Mesenchymal stem cell (in vitro differentiated cells and primary cell): ENCODE results near the gene POLA2.

Experiments used
- DNase-seq: peaks from one replicate; pipeline ENCODE4 v3.0.0-alpha.2; 2013
- H2AFZ ChIP-seq: one replicate; pipeline ENCODE4 v1.6.1; 2013; ENCODE audit warnings: low read depth, mild to moderate bottlenecking, control low read depth, inconsistent platforms, low read length, moderate library complexity
- H2AK5ac ChIP-seq: 2 replicates; pipeline ENCODE4 v1.6.1; 2013; ENCODE audit warnings: low read length, moderate library complexity, mild to moderate bottlenecking, inconsistent platforms; ENCODE audit not compliant: severe bottlenecking
- H2BK120ac ChIP-seq: one replicate; pipeline ENCODE4 v1.6.1; 2013; ENCODE audit warnings: low read depth, mild to moderate bottlenecking, inconsistent platforms, low read length, moderate library complexity
- H2BK12ac ChIP-seq, 2 experiments: one replicate each; pipeline ENCODE4 v1.6.1; 2013; ENCODE audit warnings: inconsistent platforms in 2 of 2, low read length in 2 of 2, mild to moderate bottlenecking in 2 of 2, moderate library complexity in 2 of 2, control low read depth in 1 of 2
- H2BK15ac ChIP-seq: one replicate; pipeline ENCODE4 v1.6.1; 2013; ENCODE audit warnings: mild to moderate bottlenecking, low read depth, inconsistent platforms; ENCODE audit not compliant: poor library complexity, severe bottlenecking
- H2BK5ac ChIP-seq: 2 replicates; pipeline ENCODE4 v1.6.1; 2013; ENCODE audit warnings: low read depth, mild to moderate bottlenecking, low read length, control low read depth, inconsistent platforms; ENCODE audit not compliant: poor library complexity, severe bottlenecking
- H3K14ac ChIP-seq, 2 experiments: one replicate each; pipeline ENCODE4 v1.6.1; 2013; ENCODE audit warnings: inconsistent platforms in 2 of 2, low read length in 2 of 2, control low read depth in 1 of 2, mild to moderate bottlenecking in 1 of 2, moderate library complexity in 1 of 2
- H3K18ac ChIP-seq, 2 experiments: one replicate each; pipeline ENCODE4 v1.6.1; 2013; ENCODE audit warnings: inconsistent platforms in 2 of 2, low read length in 2 of 2, control low read depth in 1 of 2, low read depth in 1 of 2, mild to moderate bottlenecking in 1 of 2
- H3K23ac ChIP-seq, 2 experiments: one replicate each; pipeline ENCODE4 v1.6.1; 2013; ENCODE audit warnings: inconsistent platforms in 2 of 2, low read length in 2 of 2, mild to moderate bottlenecking in 2 of 2, moderate library complexity in 2 of 2, control low read depth in 1 of 2
- H3K27ac ChIP-seq: 2 replicates; pipeline ENCODE4 v1.5.1; 2013; ENCODE audit warnings: mild to moderate bottlenecking, moderate library complexity, low read length, control low read depth, inconsistent platforms; ENCODE audit not compliant: poor library complexity, severe bottlenecking
- H3K27me3 ChIP-seq, 2 experiments: 2 replicates each; pipeline versions ENCODE4 v1.6.1 to v1.7.0; 2013; ENCODE audit warnings: low read length in 2 of 2, mild to moderate bottlenecking in 2 of 2, moderate library complexity in 2 of 2, control low read depth in 1 of 2, inconsistent platforms in 1 of 2; ENCODE audit not compliant: control insufficient read depth in 1 of 2, insufficient read depth in 1 of 2
- H3K36me3 ChIP-seq, 2 experiments: 2 replicates each; pipeline versions ENCODE4 v1.6.1 to v1.7.0; 2013; ENCODE audit warnings: low read length in 2 of 2, control low read depth in 1 of 2, inconsistent platforms in 1 of 2, low read depth in 1 of 2, mild to moderate bottlenecking in 1 of 2; ENCODE audit not compliant: insufficient read depth in 2 of 2, control insufficient read depth in 1 of 2
- H3K4ac ChIP-seq, 2 experiments: one replicate each; pipeline ENCODE4 v1.6.1; 2013; ENCODE audit warnings: inconsistent platforms in 2 of 2, low read length in 2 of 2, mild to moderate bottlenecking in 2 of 2, moderate library complexity in 2 of 2, control low read depth in 1 of 2, low read depth in 1 of 2
- H3K4me1 ChIP-seq: 2 replicates; pipeline ENCODE4 v1.6.1; 2013; ENCODE audit warnings: low read depth, low read length, control low read depth; ENCODE audit not compliant: control insufficient read depth, insufficient read depth
- H3K4me2 ChIP-seq: 2 replicates; pipeline ENCODE4 v1.6.1; 2013; ENCODE audit warnings: low read length, mild to moderate bottlenecking, inconsistent platforms; ENCODE audit not compliant: poor library complexity, severe bottlenecking
- H3K4me3 ChIP-seq, 2 experiments: 2 replicates each; pipeline versions ENCODE4 v1.5.1 to v1.7.0; 2013; ENCODE audit warnings: low read length in 2 of 2, mild to moderate bottlenecking in 2 of 2, control low read depth in 1 of 2, low read depth in 1 of 2; ENCODE audit not compliant: insufficient read depth in 1 of 2
- H3K79me1 ChIP-seq: replicated peaks from 2 replicates; pipeline ENCODE4 v1.6.1; 2013; ENCODE audit warnings: mild to moderate bottlenecking, control low read depth, low read length, inconsistent platforms; ENCODE audit not compliant: poor library complexity, severe bottlenecking
- H3K9ac ChIP-seq: 2 replicates; pipeline ENCODE4 v1.7.0; 2013; ENCODE audit warnings: mild to moderate bottlenecking, low read length, moderate library complexity
- H3K9me3 ChIP-seq: 2 replicates; pipeline ENCODE4 v1.7.0; 2013; ENCODE audit warnings: mild to moderate bottlenecking, low read length; ENCODE audit not compliant: control insufficient read depth
- H4K8ac ChIP-seq: one replicate; pipeline ENCODE4 v1.6.1; 2013; ENCODE audit warnings: inconsistent platforms, mild to moderate bottlenecking, low read length, moderate library complexity
- H4K91ac ChIP-seq: one replicate; pipeline ENCODE4 v1.6.1; 2013; ENCODE audit warnings: mild to moderate bottlenecking, low read length, inconsistent platforms
- WGBS: methylation state at CpG from one replicate; pipeline ENCODE4 v1.1.7; 2013; ENCODE audit warnings: mixed read lengths; 5-methylcytosine and 5-hydroxymethylcytosine counted together

Gene POLA2

DNA sequence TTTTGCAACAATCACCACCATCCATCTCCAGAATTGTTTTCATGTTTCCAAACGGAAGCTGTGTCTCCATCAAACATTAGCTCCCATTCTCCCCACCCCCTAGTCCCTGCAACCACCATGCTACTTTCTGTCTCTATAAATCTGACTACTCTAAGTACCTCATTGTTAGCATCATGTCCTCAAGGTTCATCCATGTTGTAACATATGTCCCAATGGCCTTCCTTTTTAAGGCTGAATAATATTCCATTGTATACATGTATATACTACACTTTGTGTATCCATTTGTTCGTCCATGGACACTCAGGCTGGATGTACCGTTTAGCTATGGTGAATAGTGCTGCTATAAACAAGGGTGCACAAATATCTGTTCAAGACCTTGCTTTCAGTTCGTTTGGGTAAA is 63.7 kb downstream of the POLA2 start:
- no peak overlapping the region for H3K4ac ChIP-seq
- H3K23ac ChIP-seq = no peak overlapping the region
- H3K4me3 ChIP-seq = no peak overlapping the region
- H2AFZ ChIP-seq = no peak overlapping the region
- peaks cover 2% of the 10 kb centered on the region for H3K4me1 ChIP-seq
- H3K79me1 ChIP-seq = peaks cover 19% of the 10 kb centered on the region
- no peak overlapping the region for H2BK15ac ChIP-seq
- no peak overlapping the region for H2BK12ac ChIP-seq
- no peak overlapping the region for H2BK120ac ChIP-seq
- H3K9ac ChIP-seq = no peak overlapping the region
- no peak overlapping the region for H3K4me2 ChIP-seq
- no peak overlapping the region for H2BK5ac ChIP-seq
- DNase-seq = no peak
- no peak overlapping the region for H4K91ac ChIP-seq
- no peaks in the 10 kb centered on the region for H3K9me3 ChIP-seq
- peaks cover 34 to 36% of the 10 kb centered on the region in 2 experiments for H3K36me3 ChIP-seq
- WGBS = 88% methylated on average over 4 of the region's 4 CpGs
- no peak overlapping the region for H3K18ac ChIP-seq
- H4K8ac ChIP-seq = no peak overlapping the region
- H3K14ac ChIP-seq = no peak overlapping the region
- no peaks in the 10 kb centered on the region for H3K27me3 ChIP-seq
- H2AK5ac ChIP-seq = no peak overlapping the region
- H3K27ac ChIP-seq = no peak overlapping the region

DNA sequence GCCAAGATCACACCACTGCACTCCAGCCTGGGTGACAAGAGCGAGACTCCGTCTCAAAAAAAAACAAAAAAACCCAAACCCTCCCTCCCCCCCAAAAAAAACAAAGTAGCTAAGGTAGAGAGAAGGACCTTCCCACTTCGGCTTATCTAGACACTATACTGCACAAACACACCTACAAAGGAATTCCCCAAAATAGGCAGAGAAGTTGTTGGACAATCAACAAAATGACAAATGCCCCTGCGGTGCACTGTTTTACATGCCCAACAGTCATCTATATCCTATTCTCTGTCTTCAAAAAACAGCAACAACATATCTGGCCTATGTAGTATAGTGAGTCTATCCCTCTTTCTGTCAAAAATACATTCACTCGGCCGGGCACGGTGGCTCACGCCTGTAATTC is 65.3 kb downstream of the POLA2 start:
- no peak overlapping the region for H2BK120ac ChIP-seq
- DNase-seq = no peak
- H3K27ac ChIP-seq = no peak overlapping the region
- H3K9me3 ChIP-seq = no peaks in the 10 kb centered on the region
- no peak overlapping the region for H2BK15ac ChIP-seq
- no peak overlapping the region for H2BK12ac ChIP-seq
- no peak overlapping the region for H2BK5ac ChIP-seq
- H2AK5ac ChIP-seq = no peak overlapping the region
- H2AFZ ChIP-seq = no peak overlapping the region
- H3K27me3 ChIP-seq = no peaks in the 10 kb centered on the region
- H4K8ac ChIP-seq = no peak overlapping the region
- H3K9ac ChIP-seq = no peak overlapping the region
- 90% methylated on average over 8 of the region's 8 CpGs for WGBS
- H3K36me3 ChIP-seq = peaks cover 18 to 20% of the 10 kb centered on the region in 2 experiments
- peaks cover 2% of the 10 kb centered on the region for H3K4me1 ChIP-seq
- no peak overlapping the region for H3K18ac ChIP-seq
- no peak overlapping the region for H3K4ac ChIP-seq
- no peak overlapping the region for H3K4me3 ChIP-seq
- H3K23ac ChIP-seq = no peak overlapping the region
- no peak overlapping the region for H3K4me2 ChIP-seq
- peaks cover 6% of the 10 kb centered on the region for H3K79me1 ChIP-seq
- no peak overlapping the region for H4K91ac ChIP-seq
- no peak overlapping the region for H3K14ac ChIP-seq

DNA sequence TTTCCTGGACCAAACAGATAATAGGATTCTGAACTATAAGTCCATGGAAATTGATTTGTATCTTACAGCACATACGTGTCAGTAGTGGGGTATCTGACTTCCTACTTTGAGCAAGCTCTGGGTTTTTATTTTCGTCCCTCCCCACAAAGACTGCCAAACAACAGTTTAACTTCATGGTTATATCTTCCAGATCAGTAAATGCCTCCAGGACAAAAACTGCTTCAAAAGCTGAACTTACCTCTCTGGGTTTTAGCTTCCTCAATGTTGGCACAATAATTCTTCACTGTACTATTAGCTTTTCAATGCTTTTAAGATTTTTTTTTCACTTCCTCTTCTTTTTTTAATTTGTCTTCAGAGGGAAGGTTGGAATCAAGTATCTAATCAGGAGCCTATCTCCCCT is 67.7 kb downstream of the POLA2 start:
- H2BK120ac ChIP-seq = no peak overlapping the region
- peak overlapping the region; percentile 67 for H3K9ac ChIP-seq
- H2BK5ac ChIP-seq = no peak overlapping the region
- DNase-seq = no peak
- no peak overlapping the region for H2AK5ac ChIP-seq
- no peak overlapping the region for H3K23ac ChIP-seq
- no peak overlapping the region for H2BK15ac ChIP-seq
- no peak overlapping the region for H4K91ac ChIP-seq
- no peak overlapping the region for H3K4ac ChIP-seq
- no peaks in the 10 kb centered on the region for H3K79me1 ChIP-seq
- no peaks in the 10 kb centered on the region for H3K4me1 ChIP-seq
- no peak overlapping the region for H3K18ac ChIP-seq
- H3K27ac ChIP-seq = no peak overlapping the region
- 75% methylated on average over 2 of the region's 2 CpGs for WGBS
- no peak overlapping the region for H4K8ac ChIP-seq
- no peak overlapping the region for H2BK12ac ChIP-seq
- H3K4me3 ChIP-seq = no peak overlapping the region
- H2AFZ ChIP-seq = no peak overlapping the region
- H3K14ac ChIP-seq = no peak overlapping the region
- H3K36me3 ChIP-seq = no peaks in the 10 kb centered on the region
- H3K4me2 ChIP-seq = no peak overlapping the region
- H3K27me3 ChIP-seq = no peaks in the 10 kb centered on the region
- no peaks in the 10 kb centered on the region for H3K9me3 ChIP-seq

DNA sequence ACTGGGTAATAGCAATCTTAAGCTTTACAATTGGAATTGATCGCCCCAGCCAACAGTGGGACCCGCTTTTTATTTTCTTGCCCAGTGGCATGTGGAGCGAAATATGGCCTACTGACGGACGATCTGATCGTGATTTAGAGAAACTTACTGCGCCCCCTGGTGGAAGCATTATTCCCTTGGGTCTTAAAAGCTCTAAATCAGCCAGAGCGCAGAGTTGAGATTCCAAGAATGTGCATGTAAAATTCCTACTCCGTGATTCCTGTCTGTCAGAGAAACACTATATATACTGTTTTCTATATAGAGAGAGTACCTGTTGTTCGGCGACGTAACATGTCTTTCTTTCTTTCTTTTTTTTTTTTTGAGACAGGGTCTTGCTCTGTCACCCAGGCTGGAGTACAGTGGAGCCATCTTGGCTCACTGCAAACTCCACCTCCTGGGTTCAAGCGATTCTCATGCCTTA is 68.2 kb downstream of the POLA2 start:
- H4K91ac ChIP-seq = no peak overlapping the region
- no peak overlapping the region for H2AK5ac ChIP-seq
- H2AFZ ChIP-seq = no peak overlapping the region
- H3K14ac ChIP-seq = no peak overlapping the region
- no peak overlapping the region for H2BK12ac ChIP-seq
- H3K27me3 ChIP-seq = no peaks in the 10 kb centered on the region
- no peaks in the 10 kb centered on the region for H3K9me3 ChIP-seq
- no peaks in the 10 kb centered on the region for H3K4me1 ChIP-seq
- H3K9ac ChIP-seq = peak overlapping the region; percentile 67
- no peak overlapping the region for H3K23ac ChIP-seq
- H3K27ac ChIP-seq = no peak overlapping the region
- H3K4me3 ChIP-seq = no peak overlapping the region
- H3K79me1 ChIP-seq = no peaks in the 10 kb centered on the region
- no peak overlapping the region for H2BK120ac ChIP-seq
- no peak overlapping the region for H3K18ac ChIP-seq
- H3K4me2 ChIP-seq = no peak overlapping the region
- DNase-seq = peak; percentile 90
- no peak overlapping the region for H2BK5ac ChIP-seq
- H3K4ac ChIP-seq = no peak overlapping the region
- H3K36me3 ChIP-seq = no peaks in the 10 kb centered on the region
- no peak overlapping the region for H2BK15ac ChIP-seq
- 22% methylated on average over 11 of the region's 13 CpGs for WGBS
- H4K8ac ChIP-seq = no peak overlapping the region
